D721Med (cell line): ENCODE results near the gene PAK4.

Source experiments
- DNase-seq: peaks from one replicate; pipeline ENCODE4 v3.0.0; 2011; ENCODE audit warnings: low spot score; ENCODE audit not compliant: insufficient read length
- FAIRE-seq: peaks from 2 replicates; lab custom pipeline; 2011; peaks lifted over from hg19 to GRCh38; lab: Jason Lieb, UNC
- TF ChIP-seq, protein P1 (sequence below): IDR thresholded peaks from 2 replicates; pipeline ENCODE4 v1.5.1; 2012; ENCODE audit warnings: mild to moderate bottlenecking, control low read depth; ENCODE audit not compliant: insufficient read depth; ENCODE audit errors: missing control alignments

PAK4 gene

GRCh38 chr19:39203372-39204341 is 78.1 kb downstream of the PAK4 start, which contains the start of gene SYCN:
Gene SYCN (minus strand): TSS chr19:39204263. CDS start chr19:39204254, 9 bp downstream.
- DNase-seq (no peak), FAIRE-seq (no peak)
- TF ChIP-seq, protein P1, sequence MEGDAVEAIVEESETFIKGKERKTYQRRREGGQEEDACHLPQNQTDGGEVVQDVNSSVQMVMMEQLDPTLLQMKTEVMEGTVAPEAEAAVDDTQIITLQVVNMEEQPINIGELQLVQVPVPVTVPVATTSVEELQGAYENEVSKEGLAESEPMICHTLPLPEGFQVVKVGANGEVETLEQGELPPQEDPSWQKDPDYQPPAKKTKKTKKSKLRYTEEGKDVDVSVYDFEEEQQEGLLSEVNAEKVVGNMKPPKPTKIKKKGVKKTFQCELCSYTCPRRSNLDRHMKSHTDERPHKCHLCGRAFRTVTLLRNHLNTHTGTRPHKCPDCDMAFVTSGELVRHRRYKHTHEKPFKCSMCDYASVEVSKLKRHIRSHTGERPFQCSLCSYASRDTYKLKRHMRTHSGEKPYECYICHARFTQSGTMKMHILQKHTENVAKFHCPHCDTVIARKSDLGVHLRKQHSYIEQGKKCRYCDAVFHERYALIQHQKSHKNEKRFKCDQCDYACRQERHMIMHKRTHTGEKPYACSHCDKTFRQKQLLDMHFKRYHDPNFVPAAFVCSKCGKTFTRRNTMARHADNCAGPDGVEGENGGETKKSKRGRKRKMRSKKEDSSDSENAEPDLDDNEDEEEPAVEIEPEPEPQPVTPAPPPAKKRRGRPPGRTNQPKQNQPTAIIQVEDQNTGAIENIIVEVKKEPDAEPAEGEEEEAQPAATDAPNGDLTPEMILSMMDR, result no peak

DNA sequence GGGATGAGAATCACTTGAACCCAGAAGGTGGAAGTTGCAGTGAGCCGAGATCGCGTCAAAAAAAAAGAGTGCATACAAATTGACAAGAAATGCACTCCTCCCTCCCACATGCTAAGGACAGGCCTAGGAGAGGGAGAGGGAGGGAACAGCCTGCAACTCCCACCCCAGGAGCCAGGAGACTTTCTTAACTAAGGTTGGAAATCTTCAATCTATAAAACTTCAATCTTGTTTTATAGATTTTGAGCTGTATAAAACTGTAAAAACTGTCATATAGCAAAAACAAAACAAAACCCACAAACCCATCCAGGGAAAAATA is 79.8 kb downstream of the PAK4 start:
- TF ChIP-seq, protein P1, result no peak
- FAIRE-seq, result no peak

DNA sequence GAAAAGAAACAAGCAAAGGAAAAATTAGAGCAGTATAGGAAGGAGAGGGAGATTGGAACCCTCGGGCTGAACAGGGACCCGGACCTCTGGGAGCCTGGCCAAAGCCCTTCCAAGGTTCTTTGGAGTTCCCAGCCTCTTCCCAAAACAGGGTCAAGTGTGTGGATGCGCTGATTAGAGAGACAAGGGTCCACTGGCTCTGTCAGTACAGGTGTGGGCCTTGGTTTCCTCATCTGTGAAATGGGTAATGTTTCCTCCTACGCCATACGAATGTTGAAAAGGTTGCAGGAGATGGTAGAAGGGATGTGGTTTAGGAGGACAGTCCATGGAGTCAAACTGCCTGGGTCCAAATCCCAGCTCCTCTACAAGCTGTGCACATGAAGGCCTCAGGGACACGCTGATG is 80.5 kb downstream of the PAK4 start:
- DNase-seq (no peak), FAIRE-seq (no peak)
- TF ChIP-seq, protein P1, result no peak

More for the DNA sequence above, 79.8 kb downstream of the PAK4 start:
- DNase-seq, result no peak

DNA sequence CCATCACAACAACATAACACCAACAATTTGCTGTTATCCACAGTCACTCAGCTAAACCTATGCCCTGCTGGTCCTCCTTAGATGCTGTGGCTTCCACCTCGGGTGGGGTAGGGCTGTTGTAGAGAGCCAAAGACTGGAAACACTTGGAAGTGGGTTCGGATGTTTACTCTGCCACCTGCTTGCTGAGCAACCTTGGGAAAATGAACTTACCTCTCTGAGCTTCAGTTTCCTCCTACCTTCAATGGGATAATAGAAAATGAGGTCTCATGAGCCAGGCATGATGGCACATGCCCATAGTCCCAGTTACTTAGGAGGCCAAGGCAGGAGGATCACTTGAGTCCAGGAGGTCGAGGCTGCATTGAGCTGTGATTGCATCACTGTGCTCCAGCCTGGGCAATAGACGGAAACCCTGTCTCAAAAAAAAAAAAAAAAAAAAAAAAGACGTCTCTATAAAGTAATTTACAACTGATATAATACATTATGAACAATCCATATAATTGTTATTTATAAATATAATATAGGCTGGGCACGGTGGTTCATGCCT is 81.8 kb downstream of the PAK4 start:
- DNase-seq (no peak), FAIRE-seq (no peak)
- TF ChIP-seq, protein P1, result no peak

DNA sequence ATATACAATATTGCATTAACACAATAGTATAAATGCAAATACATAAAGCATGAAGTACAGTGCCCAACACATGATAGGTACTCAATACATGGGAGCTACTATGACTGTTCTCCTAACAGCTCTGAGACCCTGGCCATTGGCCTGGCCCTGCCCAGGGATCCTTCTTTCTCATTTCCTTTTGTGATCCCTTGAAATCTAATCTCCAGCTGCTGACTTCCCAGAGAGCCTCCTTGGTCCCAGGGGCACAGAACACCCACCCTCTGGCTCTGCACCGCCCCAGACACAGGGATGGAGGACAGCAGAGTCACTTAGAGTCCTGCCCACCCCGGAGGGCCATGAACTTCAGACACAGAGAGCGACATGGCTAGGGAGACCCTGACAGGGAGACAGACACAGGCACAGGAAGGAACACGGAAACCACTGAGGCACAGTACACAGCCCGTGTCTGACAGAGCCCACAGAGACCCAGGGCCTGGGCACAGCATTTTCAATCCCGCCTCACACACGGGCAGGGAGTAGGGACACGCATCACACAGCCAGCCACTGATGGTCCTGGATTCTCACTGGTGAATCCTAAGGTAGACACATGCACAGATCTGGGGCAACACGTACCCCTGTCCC is 82.7 kb downstream of the PAK4 start:
- DNase-seq, result peak; percentile 3
- FAIRE-seq, result no peak
- TF ChIP-seq, protein P1, result no peak

DNA sequence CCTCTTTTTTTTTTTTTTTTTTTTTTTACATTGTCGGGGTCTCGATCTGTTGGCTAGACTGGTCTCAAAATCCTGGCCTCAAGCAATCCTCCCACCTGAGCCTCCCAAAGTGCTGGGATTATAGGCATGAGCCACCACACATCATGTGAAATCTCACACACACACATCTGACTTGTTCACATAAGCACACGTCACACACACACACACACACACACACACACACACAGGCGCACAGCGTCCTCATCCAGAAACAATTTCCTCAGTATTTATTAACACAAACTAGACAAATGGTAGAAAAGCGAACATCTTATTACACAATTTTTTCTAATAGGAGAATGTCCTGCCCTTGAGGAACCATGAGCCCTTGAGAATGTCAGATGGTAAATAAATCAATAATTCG is 83.6 kb downstream of the PAK4 start:
- FAIRE-seq (no peak), DNase-seq (no peak)
- TF ChIP-seq, protein P1, result no peak
